Inferior parietal cortex (tissue), 1 donor: ENCODE measurements around the gene TMEM11.

Experiments
- DNase-seq: peaks from one replicate; pipeline ENCODE4 v3.0.0-alpha.2; 2016; ENCODE audit errors: extremely low spot score

The TMEM11 gene

DNA sequence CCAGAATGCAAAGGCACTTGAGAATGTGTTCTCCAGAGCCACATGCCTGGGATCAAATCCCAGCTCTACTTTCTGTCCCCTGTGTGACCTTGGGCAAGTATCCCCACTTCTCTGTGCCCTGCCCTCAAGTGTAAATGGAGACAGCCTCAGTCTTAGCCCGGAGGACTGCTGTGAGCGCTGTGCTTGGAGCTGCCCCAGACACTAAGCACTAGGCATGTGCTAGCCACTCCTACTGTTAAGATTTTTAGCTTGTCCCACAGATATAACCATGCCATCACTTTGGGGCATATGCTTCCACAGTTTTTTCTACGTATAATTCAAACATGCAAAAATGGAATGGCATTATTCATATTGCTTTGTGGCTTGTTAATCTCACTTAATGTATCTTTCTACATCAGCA, 29.4 kb downstream of the TMEM11 start:
- no peak for DNase-seq

DNA sequence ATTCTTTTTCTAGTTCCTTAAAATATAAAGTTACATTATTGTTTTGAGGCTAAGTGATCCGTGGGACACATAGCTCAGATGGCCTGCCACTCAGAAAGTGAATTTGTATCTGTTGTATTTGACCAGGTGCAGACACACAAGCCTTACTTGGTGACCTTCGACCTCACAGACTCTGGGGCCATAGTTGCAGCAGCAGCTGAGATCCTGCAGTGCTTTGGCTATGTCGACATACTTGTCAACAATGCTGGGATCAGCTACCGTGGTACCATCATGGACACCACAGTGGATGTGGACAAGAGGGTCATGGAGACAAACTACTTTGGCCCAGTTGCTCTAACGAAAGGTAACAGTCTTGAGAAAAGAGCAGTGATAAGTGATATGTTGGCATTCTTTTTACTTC, 30.5 kb downstream of the TMEM11 start:
- no peak for DNase-seq

DNA sequence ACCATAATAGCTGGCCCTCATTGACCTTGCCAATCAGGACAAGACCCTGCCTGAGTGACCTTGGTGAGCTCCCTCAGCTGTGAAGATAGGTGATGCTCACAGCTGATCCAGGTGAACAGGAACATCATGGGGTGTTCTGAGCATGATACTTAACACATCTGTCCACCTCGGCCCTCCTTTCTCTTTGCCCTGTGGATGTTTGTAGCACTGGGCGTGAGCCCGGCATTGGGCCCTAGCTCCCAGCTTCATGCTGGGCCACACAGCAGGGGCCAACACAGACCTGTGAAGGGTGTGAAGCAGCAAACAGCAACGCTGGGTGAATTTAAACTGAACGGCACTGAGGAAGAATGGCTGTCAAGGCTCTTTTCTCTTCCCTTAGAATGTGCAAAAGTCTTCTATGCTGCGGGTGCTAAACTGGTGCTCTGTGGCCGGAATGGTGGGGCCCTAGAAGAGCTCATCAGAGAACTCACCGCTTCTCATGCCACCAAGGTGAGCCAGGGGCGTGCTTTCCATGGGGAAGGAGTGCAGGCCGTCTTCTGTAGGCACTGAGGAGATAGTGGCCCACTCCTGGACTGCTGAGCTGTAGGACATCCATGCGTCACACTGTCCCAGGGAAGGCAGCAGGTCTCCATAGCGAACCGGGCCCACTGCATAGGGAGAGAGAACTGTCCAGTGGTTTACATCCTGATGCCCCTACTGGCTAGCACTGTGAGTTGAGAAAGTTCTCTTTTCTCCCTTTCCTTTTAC, 35.9 kb downstream of the TMEM11 start:
- DNase-seq, result no peak

DNA sequence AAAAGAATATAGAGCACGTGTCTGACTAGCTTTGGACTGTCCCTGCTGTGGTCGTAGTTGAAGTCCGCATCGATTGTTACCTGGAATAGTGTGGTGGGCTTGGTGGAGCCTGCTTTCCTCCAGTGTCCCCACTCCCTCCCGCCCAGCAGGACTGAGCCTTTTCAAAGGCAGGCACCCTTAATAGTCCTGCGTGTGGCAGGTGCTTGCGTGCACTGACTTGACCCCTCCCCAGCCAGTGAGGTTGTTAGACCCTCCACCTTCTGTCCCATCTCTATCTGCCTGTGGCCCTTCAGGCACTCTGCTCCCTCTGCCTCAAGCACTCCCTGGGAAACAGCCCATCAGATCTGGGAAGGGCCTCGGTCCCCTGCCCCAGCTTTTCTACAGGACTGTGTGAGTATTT, 36.6 kb downstream of the TMEM11 start:
- DNase-seq, result no peak

DNA sequence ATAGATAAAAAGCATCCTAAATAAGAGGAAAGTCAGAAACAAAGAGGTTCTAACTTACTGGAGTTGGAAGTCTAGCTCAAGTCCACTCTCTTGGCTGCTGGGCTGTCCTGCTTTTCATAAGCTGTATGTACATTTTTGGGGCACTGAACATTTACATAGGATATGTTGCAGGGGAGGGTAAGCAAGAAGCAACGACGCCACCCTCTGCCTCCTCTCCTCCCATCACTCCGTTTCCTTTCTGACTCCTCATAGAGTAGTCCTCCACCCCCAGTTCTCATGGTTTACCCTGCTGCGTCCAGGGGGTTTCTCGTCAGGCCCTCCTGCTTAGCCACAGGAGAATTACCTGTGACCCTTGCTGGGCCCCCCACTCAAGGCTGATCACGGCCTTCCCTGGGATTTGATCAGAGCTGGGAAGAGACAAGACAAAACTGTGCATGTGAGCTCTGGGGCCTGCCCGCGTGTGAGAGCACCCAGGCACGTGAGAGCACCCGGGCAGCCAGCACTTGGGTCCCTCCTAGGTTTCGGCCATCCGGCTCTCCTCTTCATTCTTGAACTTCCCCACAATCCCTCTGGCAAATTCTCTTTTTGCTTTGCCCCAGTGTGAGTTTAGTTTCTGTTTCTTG, 37.1 kb downstream of the TMEM11 start:
- no peak for DNase-seq

DNA sequence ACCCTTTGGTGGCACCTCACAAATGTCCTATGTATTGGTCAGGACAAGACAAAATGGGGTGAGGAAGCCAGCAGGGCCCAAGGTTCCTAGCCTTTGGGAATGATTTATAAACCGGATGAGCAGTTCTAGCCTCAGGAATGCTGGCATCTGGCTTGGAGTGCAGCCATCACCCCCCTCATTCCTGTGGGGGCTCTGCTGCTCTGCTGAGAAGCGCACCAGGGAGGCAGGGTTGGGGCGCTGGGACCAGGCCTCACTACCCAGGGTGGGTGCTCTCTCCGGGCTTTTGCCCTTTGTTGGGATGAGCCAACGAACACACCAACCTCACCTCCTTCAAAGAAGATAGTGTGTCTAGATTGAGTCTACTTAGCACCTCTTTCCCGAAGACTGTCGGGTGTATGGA, 39.2 kb downstream of the TMEM11 start:
- DNase-seq, result no peak

DNA sequence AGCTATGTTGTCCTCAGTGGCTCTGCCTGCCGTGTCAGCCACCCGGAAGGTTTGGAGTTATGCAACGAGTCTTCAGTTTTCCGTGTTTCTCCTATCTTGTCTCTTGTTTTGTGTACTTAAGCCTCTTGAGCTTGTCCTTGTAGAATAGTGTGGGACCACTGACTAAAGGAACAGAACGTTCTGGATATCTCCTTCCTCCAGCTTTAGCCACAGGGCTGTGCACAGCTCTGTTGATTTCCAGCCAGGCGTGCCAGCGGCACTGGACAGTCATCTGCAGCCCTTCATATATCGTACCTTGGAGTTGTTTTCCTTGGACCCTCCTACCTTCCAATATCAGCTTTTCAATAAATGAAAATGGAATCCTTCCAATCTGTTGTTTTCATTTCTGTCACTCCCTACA, 39.8 kb downstream of the TMEM11 start:
- DNase-seq, result no peak

DNA sequence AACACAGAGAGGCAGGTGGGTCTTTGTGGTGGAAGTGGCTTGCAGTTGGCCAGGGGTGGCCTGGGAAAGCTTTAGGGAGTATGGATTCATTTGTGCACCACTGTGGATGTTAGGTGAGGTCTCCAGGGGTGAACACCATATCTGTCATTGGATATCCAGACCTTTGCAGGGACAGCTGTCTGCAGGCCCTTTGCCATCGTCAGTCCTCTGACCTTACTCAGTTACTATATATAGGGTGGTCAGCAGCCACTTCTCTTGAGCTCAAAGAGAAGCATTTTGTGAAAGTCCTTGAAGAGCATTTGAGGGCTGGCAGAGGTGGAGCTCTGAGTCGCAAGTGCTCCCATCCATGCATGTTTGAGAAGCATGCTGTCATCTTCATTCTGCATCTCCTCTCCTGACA, 40.4 kb downstream of the TMEM11 start:
- no peak for DNase-seq

DNA sequence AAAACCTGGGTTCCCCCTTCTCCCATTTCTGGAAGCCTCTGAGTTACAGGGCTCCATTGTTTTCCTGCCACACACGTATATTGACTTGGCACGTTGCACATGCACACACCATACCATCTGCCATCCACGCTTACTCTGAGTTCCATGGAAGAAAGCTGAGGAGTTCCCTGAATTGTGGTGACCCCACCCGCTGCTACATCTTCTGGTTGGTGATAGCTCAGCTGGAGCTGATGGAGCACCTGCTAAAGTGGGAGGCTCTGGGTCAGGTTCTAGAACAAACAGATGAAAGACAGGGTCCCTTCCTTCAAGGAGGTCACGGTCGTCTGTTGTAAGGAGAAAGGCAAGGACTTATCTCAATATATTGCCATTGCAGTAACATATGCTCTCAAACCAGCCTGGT, 41.1 kb downstream of the TMEM11 start:
- no peak for DNase-seq

DNA sequence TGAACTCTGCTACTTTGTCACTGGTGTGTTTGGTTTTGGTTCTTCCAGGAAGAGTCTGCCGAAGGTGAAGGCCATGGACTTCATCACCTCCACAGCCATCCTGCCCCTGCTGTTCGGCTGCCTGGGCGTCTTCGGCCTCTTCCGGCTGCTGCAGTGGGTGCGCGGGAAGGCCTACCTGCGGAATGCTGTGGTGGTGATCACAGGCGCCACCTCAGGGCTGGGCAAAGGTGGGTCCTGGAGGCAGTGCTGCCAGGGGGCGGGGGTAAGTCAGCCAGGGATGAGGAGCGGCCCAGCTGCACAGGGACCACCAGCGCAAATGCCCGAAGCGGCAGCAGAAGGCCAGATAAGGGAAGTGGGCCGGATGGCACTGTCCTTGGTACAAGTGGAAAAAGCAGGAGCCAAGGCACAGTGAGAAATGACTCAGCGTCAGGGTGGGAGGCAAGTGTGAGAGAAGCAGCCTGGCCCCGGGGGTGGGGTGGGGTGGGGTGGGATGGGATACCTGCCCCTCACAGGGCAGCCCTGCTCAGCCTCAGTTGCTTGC, 41.9 kb downstream of the TMEM11 start:
- DNase-seq, result no peak

DNA sequence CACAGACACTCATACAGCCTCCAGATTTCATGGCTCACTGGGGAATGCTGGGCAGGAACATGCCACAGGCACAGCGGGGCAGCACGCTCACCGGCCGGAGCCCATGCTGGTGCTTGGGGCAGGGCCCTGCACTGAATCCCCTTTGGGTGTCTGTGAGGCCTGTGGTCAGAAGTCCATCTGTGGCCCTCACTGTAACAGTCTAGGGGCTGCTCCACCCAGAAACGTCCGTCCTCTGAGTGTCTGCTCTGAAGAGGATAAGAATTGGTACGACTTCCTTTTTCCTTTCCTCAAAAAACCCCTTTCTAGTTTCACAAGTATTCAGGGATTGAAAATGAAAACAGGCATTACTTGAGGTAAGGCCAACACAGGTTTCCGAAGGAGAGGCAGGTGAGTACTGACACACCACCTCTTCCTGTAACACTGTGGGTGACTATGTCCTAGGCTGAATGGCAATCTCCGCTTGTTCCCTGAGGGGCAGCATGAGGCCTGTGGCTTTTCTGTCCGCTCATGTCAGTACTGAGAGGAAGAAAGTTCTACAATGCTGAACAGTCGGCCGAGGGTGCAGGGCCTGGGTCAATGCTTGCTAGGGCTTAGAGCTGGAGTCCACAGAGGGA, 42.5 kb downstream of the TMEM11 start:
- no peak for DNase-seq

DNA sequence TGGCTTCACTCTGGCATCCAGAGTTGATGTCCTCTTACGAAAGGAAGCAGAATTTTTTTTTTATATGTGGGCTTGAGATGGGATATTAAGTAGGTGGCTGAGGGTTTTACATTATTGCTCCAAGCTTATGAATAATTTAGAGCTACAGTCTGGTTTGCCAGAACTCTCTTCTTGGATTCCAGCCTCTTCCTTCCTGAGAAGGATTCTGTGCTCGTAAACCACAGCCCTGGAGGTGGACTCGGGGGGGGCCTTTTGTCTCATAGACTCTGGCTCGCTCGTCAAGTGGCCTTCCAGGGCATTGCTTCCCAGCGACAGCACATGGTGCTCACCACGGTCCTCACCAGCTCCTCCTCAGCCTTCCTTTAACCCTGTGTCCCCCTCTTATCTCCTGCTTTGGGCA, 43.2 kb downstream of the TMEM11 start:
- DNase-seq, result no peak

DNA sequence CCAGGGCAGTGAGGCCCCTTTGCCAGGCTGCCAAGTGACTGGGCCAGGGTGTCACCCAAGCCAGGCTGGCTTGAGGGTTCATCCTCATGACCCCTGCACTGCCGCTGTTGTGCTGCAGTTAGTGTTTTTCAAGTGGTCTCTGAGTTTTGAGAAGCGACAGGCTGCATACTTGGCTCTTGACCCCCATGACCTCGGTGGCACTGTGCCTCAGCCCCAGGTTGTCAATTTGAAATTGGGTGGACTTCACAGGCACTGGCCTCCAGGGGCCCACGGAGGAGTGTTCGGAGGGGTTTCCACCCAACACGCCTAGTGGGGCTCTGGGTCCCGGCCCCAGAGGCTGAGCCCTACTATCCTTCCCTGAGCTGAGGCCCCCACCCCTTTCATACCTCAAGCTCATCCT, 44.5 kb downstream of the TMEM11 start:
- DNase-seq, result no peak

DNA sequence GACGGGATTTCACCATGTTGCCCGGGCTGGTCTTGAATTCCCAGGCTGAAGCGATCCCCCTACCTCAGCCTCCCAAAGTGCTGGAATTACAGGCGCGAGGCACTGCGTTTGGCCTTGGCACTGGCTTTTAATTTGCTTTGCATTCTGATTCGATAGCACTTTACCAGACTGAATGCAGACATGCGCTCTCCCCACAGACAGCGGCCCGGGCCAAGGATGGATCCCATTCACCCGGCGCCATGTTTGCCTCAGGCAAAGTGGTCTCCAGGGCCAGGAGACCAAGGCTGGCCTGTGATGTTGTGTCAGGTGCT, 45.5 kb downstream of the TMEM11 start:
- DNase-seq, result no peak

DNA sequence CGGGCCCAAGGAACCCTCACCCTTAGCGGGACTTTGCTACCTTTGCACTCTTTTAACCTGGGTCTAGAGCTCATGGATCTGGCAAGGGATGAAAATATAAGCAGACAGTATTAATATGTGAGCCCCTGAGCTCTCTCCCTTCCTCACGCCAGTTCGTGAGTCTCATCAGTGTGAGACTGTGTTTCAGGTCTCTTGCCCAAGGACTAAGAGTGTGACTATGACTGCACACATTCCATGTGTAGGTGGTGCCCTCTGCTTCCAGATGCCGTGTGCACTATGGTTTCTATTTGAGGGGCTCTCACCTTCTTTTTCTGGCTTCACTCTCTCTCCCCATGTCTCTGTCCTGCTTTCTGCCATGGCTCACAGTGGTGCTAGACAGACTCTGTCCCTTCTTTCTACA, 46.7 kb downstream of the TMEM11 start:
- DNase-seq, result no peak

DNA sequence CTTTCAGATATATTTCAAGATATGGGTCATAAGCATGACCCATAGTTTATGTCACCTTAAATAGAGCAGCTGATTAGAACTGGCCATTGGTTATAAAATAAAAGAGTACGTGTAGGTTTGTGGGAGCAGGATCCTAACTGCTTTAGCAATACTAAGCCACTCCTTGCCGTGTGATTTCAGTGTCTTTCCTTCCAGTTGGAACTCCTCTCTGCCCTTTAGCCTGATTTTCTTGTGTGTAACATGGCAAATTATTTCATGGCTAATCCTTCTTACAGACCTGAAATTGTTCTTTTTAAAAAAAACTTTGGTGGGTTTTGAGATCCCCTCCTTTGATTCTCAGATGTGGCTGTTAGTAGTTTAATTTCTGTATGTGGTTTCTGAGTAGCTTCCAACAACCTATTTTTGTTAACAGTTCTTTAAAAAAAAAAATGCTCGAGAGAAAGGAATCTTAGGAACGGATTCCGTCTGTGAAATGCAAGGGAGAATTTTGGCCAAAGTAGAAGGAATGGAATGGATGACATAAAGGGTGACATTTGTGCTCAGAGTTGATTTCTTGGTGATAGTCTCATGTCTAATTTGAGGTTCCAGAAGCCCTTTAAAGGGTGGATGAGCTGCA, 47.3 kb downstream of the TMEM11 start:
- peak; percentile 31 for DNase-seq

DNA sequence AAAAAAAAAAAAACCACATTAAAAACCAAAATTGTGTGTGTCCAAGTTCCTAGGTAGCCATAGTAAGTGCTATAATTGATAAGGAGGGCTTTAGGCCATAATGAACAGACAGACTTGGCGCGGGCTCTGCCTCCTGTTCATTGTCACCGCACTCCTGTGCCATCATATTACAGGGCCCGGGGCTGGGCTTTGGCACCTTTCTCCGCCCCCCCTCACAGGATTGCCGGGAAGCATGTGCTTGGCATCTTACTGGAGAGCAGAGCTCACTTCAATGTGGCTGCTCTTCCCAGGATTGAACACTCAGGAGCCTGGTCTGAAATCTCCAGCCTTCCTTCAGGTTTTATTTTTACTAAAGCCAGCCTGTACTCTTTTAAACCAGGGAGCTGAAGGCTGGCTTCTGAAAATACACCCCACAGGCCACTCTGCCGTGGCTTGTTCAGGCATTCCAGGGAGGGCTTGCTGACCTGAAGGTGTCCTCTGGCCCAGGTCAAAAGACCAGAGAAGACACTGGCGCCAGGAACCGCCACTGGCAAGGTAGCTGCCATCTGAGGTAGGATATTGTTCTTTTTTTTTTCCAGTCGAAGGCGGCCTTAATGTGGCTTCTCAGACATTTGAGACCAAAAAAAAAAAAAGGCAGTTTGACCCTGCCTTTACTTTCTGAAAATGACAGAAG, 47.9 kb downstream of the TMEM11 start:
- DNase-seq, result no peak

DNA sequence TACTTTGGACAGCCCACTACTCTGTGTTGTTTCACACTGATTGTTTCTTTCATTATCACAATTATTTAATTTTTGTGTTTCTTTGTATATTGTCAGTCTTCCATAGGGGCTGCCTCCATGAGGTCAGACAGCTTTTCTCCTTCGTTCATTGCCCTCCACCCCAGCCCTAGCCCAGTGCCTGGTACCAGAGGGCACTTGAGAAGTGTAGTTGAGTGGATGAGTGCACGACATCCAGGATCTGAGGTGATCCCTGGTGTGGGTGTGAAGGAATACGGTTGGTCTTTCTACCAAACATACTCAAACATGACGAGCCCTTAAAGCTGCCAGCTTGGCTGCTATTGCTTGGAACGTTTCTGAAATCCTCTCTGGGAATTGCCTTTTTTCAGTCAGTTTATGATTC, 49.3 kb downstream of the TMEM11 start:
- DNase-seq, result no peak

DNA sequence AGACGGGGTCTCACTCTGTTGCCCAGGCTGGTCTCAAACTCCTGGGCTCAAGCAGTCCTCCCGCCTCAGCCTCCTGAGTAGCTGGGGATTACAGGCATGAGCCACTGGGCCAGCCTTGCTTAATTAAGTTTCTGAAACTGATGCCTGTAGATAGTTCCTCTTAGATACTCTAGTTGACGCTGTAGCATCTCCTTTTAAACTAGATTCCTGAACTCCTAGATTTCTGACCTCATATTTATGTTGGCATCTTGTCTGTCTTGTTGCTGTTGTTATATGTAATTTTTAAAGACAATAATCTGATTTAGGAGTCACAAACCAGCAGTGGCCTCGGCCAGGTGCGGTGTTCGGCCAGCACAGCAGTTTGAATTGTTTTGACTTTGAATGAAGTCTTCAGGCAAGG, 49.7 kb downstream of the TMEM11 start:
- DNase-seq, result no peak

DNA sequence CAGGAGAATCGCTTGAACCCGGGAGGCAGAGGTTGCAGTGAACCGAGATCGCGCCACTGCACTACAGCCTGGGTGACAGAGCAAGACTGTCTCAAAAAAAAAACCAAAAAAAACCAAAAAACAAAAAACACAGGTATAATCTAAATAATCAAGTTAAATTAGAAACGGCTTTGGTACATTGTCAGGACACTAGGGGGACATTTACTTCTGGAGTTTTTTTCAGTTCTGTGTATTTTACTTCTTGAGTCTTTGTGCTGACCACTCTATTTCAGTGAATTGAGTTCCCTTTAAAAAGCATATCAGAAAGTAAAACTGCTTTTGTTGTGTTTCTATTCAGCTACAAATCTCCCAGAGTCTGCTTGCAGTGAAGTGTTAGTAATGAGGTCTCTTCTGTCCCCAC, 50.9 kb downstream of the TMEM11 start:
- DNase-seq, result no peak

DNA sequence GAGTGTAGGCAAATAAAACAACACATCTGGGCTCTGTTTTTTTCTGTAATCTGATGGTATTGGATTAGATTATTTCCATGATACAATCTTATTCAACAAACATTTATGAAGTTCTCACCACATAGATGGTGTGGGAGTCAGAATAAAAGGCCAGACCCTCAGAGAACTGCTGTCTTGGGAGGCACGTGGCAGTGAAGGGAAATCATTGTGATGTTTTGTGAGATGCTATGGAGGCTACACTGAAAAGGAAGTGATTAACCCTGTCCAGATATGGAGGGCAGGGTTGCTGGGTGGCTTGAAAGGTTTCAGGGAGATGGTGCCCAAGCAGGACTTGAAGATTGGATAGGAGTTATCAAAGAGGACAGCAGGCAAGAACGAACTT, 51.6 kb downstream of the TMEM11 start:
- no peak for DNase-seq
